A673 (cell line): Measurements from ENCODE around the gene CDRT15L2. TPM values are rescaled to one million over a fixed set of nuclear protein-coding genes. Genes with fewer than 3 reads are reported as not detected.
"Not testable (repeated sequence)": the region's sequence is repeated elsewhere in the genome, so short reads cannot be mapped to it uniquely, and the experiment has no call there.

Experiments
- BruUV-seq: library from RNA; stranded (reverse); fragments of 400-500 nt; replicated peaks from 2 replicates; lab custom pipeline; 2021; lab: Mats Ljungman, UMichigan
- CTCF ChIA-PET: fragments of 300-600 bp; sonication (Branson Sonifier 250); formaldehyde crosslinking; loops from one replicate; lab custom pipeline; 2022; ENCODE audit warnings: antibody characterized with exemption; lab: Charles Lee
- POLR2A ChIA-PET: fragments of 300-600 bp; sonication (Branson Sonifier 250); formaldehyde crosslinking; loops from one replicate; lab custom pipeline; 2022; ENCODE audit warnings: antibody characterized with exemption; ENCODE audit not compliant: low non-redundant PET; lab: Charles Lee
- DNase-seq: peaks from one replicate; pipeline ENCODE4 v3.0.0-alpha.2; 2015; ENCODE audit warnings: low spot score
- H3K27ac ChIP-seq: fragments of 200-600 bp; sonication (generic); 2 replicates; pipeline ENCODE4 v1.5.1; 2016; ENCODE audit warnings: mixed run types, low read depth, mild to moderate bottlenecking, mixed read lengths, antibody characterized with exemption, low read length; ENCODE audit not compliant: poor library complexity, severe bottlenecking
- H3K27me3 ChIP-seq: fragments of 200-600 bp; sonication (generic); replicated peaks from 2 replicates; pipeline ENCODE4 v1.6.1; 2017; ENCODE audit warnings: mixed run types, low read depth, mild to moderate bottlenecking, mixed read lengths, antibody characterized with exemption, low read length; ENCODE audit not compliant: insufficient read depth, poor library complexity
- H3K36me3 ChIP-seq: fragments of 200-600 bp; sonication (generic); 2 replicates; pipeline ENCODE4 v1.6.1; 2016; ENCODE audit warnings: mixed run types, mild to moderate bottlenecking, mixed read lengths, antibody characterized with exemption, low read length; ENCODE audit not compliant: insufficient read depth, poor library complexity, severe bottlenecking
- H3K4me1 ChIP-seq: fragments of 200-600 bp; sonication (generic); 2 replicates; pipeline ENCODE4 v1.6.1; 2017; ENCODE audit warnings: mixed run types, mild to moderate bottlenecking, mixed read lengths, antibody characterized with exemption, low read length; ENCODE audit not compliant: insufficient read depth, poor library complexity, severe bottlenecking
- H3K4me3 ChIP-seq: fragments of 200-600 bp; sonication (generic); 2 replicates; pipeline ENCODE4 v1.5.1; 2016; ENCODE audit warnings: low read depth, mixed run types, mild to moderate bottlenecking, mixed read lengths, low read length; ENCODE audit not compliant: poor library complexity, severe bottlenecking
- H3K9me3 ChIP-seq: fragments of 200-600 bp; sonication (generic); 2 replicates; pipeline ENCODE4 v1.6.1; 2016; ENCODE audit warnings: mixed run types, low read depth, mild to moderate bottlenecking, mixed read lengths, antibody characterized with exemption, low read length; ENCODE audit not compliant: poor library complexity, severe bottlenecking
- intact Hi-C: fragments of 100-400 bp; cut with micrococcal nuclease; formaldehyde crosslinking; loops from one replicate; pipeline ENCODE4 v1.10.0; 2022; ENCODE audit not compliant: unreplicated experiment
- total RNA-seq: library from RNA; stranded (reverse); gene quantifications from 2 replicates; pipeline ENCODE4 v1.2.3, GENCODE V29; 2021

CDRT15L2 gene
- total RNA-seq, 1 experiment from 2014 or later = not detected

- POLR2A ChIA-PET, BruUV-seq: not testable (repeated sequence)
These were observed 37.5 kb upstream of the CDRT15L2 start for GRCh38 chr17:20541853-20542546.

GRCh38 chr17:20547923-20548322 is 31.6 kb upstream of the CDRT15L2 start:
- DNase-seq, H3K4me1 ChIP-seq, H3K4me3 ChIP-seq, POLR2A ChIA-PET, H3K36me3 ChIP-seq, H3K27ac ChIP-seq, BruUV-seq, H3K9me3 ChIP-seq, H3K27me3 ChIP-seq, CTCF ChIA-PET, intact Hi-C loops: not testable (repeated sequence)

More at GRCh38 chr17:20541853-20542546, 37.5 kb upstream of the CDRT15L2 start:
- DNase-seq, H3K4me1 ChIP-seq, H3K27ac ChIP-seq, H3K9me3 ChIP-seq, H3K4me3 ChIP-seq, intact Hi-C loops, H3K27me3 ChIP-seq, CTCF ChIA-PET, H3K36me3 ChIP-seq: not testable (repeated sequence)

GRCh38 chr17:20552920-20553319 is 26.6 kb upstream of the CDRT15L2 start:
- BruUV-seq, H3K36me3 ChIP-seq, H3K4me1 ChIP-seq, H3K27me3 ChIP-seq, DNase-seq, H3K9me3 ChIP-seq, H3K4me3 ChIP-seq, H3K27ac ChIP-seq, CTCF ChIA-PET, intact Hi-C loops, POLR2A ChIA-PET: not testable (repeated sequence)

- intact Hi-C loops, CTCF ChIA-PET, POLR2A ChIA-PET, BruUV-seq, H3K4me1 ChIP-seq, H3K4me3 ChIP-seq, DNase-seq, H3K36me3 ChIP-seq, H3K27me3 ChIP-seq, H3K27ac ChIP-seq, H3K9me3 ChIP-seq: not testable (repeated sequence)
These were observed 24.8 kb upstream of the CDRT15L2 start for GRCh38 chr17:20554728-20555127.

- CTCF ChIA-PET, H3K36me3 ChIP-seq, H3K27ac ChIP-seq, DNase-seq, H3K4me1 ChIP-seq, H3K27me3 ChIP-seq, H3K9me3 ChIP-seq, intact Hi-C loops, H3K4me3 ChIP-seq, POLR2A ChIA-PET, BruUV-seq: not testable (repeated sequence)
These were observed 24.2 kb upstream of the CDRT15L2 start for GRCh38 chr17:20555135-20556010.

GRCh38 chr17:20558096-20558495 is 21.4 kb upstream of the CDRT15L2 start:
- POLR2A ChIA-PET = not testable (repeated sequence)

GRCh38 chr17:20559018-20559417 is 20.5 kb upstream of the CDRT15L2 start:
- intact Hi-C loops, H3K9me3 ChIP-seq: not testable (repeated sequence)

More at GRCh38 chr17:20558096-20558495, 21.4 kb upstream of the CDRT15L2 start:
- CTCF ChIA-PET, DNase-seq, H3K4me3 ChIP-seq, H3K27ac ChIP-seq, H3K4me1 ChIP-seq, H3K27me3 ChIP-seq, BruUV-seq, H3K36me3 ChIP-seq, H3K9me3 ChIP-seq, intact Hi-C loops: not testable (repeated sequence)

More at GRCh38 chr17:20559018-20559417, 20.5 kb upstream of the CDRT15L2 start:
- CTCF ChIA-PET, POLR2A ChIA-PET, H3K4me3 ChIP-seq, BruUV-seq, H3K27me3 ChIP-seq, H3K36me3 ChIP-seq, H3K27ac ChIP-seq, H3K4me1 ChIP-seq, DNase-seq: not testable (repeated sequence)
